H54 (cell line): ENCODE data around the gene WBP2NL.
"Not testable (repeated sequence)": the region's sequence is repeated elsewhere in the genome, so short reads cannot be mapped to it uniquely, and the experiment has no call there.

ENCODE experiments used
- DNase-seq: peaks from one replicate; pipeline ENCODE4 v3.0.0; 2011; ENCODE audit warnings: low spot score, mixed read lengths; ENCODE audit not compliant: insufficient read length
- FAIRE-seq: peaks from 3 replicates; lab custom pipeline; 2011; peaks lifted over from hg19 to GRCh38; lab: Jason Lieb, UNC
- POLR2A ChIP-seq: IDR thresholded peaks from 2 replicates; pipeline ENCODE4 v1.6.1; 2011; ENCODE audit warnings: low read depth, mild to moderate bottlenecking, low read length

The WBP2NL gene

DNA sequence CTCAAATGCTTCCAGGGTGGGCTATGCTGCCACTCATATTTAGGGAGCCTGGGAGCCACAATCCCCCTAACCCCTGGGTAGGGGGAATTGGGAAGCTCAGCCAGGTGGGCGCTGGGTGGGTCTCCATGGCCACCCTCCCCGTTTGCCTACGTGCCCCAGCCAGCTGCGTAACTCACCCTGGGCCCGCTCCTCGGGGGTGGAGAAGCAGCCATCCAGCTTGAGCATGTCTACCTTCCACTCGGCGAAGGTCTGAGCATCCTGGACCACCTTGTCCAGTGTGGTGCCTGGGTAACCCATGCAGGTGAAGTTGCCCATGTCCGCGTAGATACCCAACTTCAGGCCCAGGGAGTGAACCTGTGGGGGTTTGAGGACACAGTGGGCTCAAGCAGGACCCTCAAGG is 68.3 kb downstream of the WBP2NL start:
- no peak for TF ChIP-seq POLR2A
- DNase-seq (no peak), FAIRE-seq (no peak)

DNA sequence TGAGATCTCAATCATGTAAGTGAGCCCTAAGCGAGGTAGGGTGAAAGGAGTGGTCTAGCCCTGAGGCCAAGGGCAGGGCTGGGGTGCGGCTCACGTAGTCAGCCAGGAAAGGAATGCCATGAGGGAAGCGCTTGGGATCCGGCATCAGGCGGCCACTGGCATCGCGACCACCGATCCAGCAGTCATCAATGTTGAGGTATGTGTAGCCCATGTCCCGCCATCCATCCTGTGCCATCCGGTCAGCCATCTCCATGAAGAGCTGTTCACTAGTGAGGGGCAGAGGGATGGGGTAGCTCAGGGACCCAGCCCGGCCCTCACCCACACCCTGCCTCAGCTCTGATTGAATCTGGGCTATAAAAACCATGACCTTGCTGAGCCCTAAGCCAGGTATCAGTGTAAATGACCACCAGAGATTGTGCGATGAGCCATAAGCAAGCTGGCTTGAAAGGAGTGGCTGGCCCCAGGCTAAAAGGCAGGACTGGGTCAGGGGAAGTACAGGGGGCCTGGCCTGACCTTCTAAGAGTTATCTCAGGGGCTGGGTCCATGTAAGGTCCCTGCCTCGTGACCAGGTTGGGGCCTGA is 69.2 kb downstream of the WBP2NL start:
- TF ChIP-seq POLR2A, result no peak
- FAIRE-seq, result no peak
- DNase-seq, result no peak

- no peak for TF ChIP-seq POLR2A
- FAIRE-seq (no peak), DNase-seq (no peak)
Observed at GRCh38 chr22:42068291-42068690, 69.7 kb downstream of the WBP2NL start.

DNA sequence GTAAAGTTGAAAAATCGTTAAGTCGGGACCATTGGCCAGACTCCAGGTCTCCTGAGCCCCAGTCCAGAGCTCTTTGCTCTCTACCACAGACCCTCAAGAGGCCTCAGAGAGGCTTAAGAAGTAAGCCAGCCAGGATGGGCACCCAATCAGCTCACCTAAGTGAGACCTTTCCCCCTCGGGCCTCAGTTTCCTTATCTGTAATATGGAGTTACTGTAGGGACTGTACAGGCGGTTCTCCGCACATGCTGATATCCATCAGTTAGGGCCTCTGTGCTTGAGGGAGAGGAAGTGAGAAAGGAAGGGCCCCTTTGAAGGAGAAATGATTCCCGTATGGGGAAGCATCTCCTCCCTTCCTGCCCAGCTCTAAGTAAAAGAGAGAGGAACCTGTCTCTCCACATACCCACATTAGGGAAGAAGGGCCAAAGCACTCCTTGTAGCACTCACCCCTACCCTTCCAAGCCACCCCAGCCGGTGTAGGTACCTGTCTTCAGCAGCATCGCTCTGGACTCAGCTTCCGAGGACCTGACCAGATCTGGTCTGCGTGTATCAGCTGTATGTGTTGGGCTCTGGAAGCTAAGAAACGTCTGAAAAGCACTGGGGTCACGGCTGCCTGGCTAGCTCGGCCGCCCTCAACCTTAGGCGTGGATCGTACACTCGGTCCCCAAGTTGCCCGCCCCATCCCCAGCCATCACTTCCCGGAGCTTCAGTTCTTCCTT is 71.4 kb downstream of the WBP2NL start:
- TF ChIP-seq POLR2A, result no peak
- no peak for FAIRE-seq
- no peak for DNase-seq

- peak; percentile 90 for DNase-seq
- peak; percentile 59 for TF ChIP-seq POLR2A
- FAIRE-seq, result peak; percentile 74
Observed at GRCh38 chr22:42070517-42071422, 72.2 kb downstream of the WBP2NL start, which contains the start of gene NAGA. NAGA (minus strand) TSS chr22:42070812; CDS start chr22:42070297, 515 bp downstream.

- DNase-seq, FAIRE-seq: not testable (repeated sequence)
Observed at GRCh38 chr22:42071508-42071907, 72.9 kb downstream of the WBP2NL start.

DNA sequence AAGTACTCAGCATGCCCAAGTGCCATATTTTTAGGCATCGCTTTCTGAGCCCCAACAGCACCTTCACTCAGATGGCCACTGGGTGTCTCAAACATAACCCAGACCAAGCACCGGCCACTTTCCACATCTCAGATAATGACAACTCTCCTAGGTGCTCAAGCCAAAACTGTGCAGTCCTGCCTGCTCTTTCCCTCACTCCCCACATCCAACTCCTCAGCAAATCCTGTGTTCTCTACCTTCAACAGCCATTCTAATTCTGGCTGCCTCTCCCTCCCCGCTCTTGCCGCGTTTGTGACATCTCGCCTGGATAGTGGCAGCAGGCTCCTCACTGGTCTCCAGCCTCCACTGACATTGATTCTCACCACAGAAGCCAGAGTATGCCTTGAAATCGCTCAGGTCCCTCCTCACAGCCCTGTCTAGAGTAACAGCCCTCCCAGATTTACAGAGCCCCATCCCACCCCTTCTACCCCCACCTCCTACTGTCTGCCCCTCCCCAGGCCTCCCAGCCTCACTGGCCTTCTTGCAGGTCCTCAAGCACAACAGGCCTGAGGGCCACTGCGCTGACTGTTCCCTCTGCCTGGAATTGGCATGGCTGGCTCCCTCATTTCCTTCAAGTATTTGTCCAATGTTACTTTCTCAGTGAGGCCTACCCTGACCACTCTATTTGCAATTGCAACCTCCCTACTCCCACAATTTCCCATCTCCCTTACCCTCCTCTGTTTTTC is 74.2 kb downstream of the WBP2NL start:
- DNase-seq (no peak), FAIRE-seq (no peak)
- TF ChIP-seq POLR2A, result no peak

- DNase-seq (no peak), FAIRE-seq (no peak)
- TF ChIP-seq POLR2A, result no peak
Observed at GRCh38 chr22:42073621-42074041, 75.0 kb downstream of the WBP2NL start.

GRCh38 chr22:42074132-42074811 is 75.7 kb downstream of the WBP2NL start, which contains the start of gene PHETA2:
PHETA2 (plus strand) TSS chr22:42074248; CDS start chr22:42077294, 3,046 bp downstream.
- DNase-seq (no peak), FAIRE-seq (no peak)

GRCh38 chr22:42074846-42075676 is 76.5 kb downstream of the WBP2NL start:
- DNase-seq, result no peak
- FAIRE-seq, result no peak
- no peak for TF ChIP-seq POLR2A

More at GRCh38 chr22:42074132-42074811, 75.7 kb downstream of the WBP2NL start, which contains the start of gene PHETA2:
- no peak for TF ChIP-seq POLR2A

- FAIRE-seq (no peak), DNase-seq (no peak)
- TF ChIP-seq POLR2A, result no peak
Observed at GRCh38 chr22:42076764-42077485, 78.3 kb downstream of the WBP2NL start.

DNA sequence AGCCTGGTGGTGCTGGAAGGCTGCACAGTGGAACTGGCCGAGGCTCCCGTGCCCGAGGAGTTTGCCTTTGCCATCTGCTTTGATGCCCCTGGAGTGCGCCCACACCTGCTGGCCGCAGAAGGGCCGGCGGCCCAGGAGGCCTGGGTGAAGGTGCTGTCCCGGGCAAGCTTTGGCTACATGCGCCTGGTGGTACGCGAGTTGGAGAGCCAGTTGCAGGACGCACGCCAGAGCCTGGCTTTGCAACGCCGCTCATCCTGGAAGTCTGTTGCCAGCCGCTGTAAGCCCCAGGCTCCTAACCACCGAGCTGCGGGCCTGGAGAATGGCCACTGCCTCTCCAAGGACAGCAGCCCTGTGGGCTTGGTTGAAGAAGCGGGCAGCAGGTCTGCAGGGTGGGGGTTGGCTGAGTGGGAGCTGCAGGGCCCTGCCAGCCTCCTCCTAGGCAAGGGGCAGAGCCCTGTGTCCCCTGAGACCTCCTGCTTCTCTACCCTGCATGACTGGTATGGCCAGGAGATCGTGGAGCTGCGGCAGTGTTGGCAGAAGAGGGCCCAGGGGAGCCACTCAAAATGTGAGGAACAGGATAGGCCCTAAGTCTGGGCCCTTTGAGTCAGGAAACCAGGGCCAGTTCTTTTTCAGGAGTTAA is 79.0 kb downstream of the WBP2NL start:
- no peak for TF ChIP-seq POLR2A
- FAIRE-seq (no peak), DNase-seq (no peak)
